Fibroblast of skin of scalp (primary cell): Measurements from ENCODE around the gene PLOD2. TPM values are rescaled to one million over a fixed set of nuclear protein-coding genes. Genes with fewer than 3 reads are reported as not detected.

Source experiments
- DNase-seq: peaks from one replicate; pipeline ENCODE4 v3.0.0-alpha.2; 2013
- polyA plus RNA-seq, 2 experiments: library from polyadenylated mRNA; unstranded; fragments of 120-200 nt; gene quantifications; one replicate each; pipeline ENCODE4 v1.2.1, GENCODE V29; 2013; ENCODE audit not compliant: insufficient read length in 2 of 2

Gene PLOD2
- polyA plus RNA-seq (2013, experiment 1 of 2; ENCODE audit: insufficient read length) = 265 TPM
- polyA plus RNA-seq (2013, experiment 2 of 2; ENCODE audit: insufficient read length) = 282 TPM

- DNase-seq = peak; percentile 98
Measured at GRCh38 chr3:146160964-146161662, at the start of gene PLOD2. TSS of gene PLOD2 (minus strand) at chr3:146161184. CDS start at chr3:146160989, 195 bp downstream.

DNA sequence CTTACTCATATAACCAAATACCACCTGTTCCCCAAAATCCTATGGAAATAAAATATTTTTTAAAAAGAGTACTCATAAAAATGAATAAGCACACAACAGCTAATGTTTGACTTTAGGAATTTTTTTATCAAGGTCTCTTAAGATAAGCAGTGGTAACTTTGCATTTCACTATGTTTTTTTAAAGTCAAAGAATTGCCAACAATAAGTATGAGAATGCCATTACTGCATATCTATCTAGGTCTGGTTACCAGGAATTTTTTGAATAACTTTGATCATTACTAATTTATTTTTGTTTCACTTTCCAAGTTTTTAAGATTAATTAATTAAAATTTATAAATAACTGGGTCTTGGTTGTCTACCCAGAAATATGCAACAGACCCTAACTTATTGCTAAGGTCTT lies 48.4 kb upstream of the PLOD2 start:
- no peak for DNase-seq

- no peak for DNase-seq
Measured at GRCh38 chr3:146203776-146204175, 42.8 kb upstream of the PLOD2 start.

GRCh38 chr3:146200461-146201220 lies 39.7 kb upstream of the PLOD2 start:
- peak; percentile 24 for DNase-seq

- DNase-seq = no peak
Measured at GRCh38 chr3:146199762-146200161, 38.8 kb upstream of the PLOD2 start.

GRCh38 chr3:146196789-146197188 lies 35.8 kb upstream of the PLOD2 start:
- no peak for DNase-seq

DNA sequence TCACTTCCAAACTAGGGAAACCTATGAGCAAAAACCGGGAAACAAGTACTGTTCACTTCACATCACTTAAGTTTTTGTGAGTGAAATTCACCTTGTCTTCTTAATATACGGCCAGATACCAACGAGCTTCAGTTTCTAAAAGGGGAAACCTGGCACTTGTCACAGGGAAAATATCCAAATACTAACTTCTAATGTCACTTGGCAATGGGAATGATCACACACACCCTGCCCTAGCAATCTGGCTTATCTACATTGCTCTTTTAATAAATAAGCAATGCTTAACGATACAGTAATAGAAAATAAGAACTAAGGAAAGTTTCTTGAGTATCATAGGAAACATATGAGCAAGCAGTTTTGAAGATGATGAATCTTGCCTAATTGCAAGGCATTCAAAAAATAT lies 34.6 kb upstream of the PLOD2 start:
- no peak for DNase-seq

DNA sequence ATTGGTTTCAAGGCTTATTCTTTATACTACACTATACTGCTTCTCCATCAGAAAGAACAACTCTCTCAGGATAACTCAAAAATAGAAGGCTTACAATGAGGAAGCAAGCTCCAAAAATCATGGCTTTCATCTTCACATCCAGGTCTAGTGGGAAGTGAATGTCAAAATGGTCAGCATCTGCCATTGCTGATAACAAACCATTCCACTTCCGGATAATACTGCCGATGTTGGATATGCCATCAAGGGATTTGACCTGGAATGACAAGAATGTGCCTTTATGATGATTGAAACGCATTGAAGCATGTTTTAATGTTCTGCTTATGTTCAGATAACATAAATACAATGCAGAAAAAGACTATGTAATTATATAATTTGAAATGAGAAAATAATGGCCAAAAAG lies 34.0 kb upstream of the PLOD2 start:
- no peak for DNase-seq

GRCh38 chr3:146191051-146191450 lies 30.1 kb upstream of the PLOD2 start:
- DNase-seq = no peak

DNA sequence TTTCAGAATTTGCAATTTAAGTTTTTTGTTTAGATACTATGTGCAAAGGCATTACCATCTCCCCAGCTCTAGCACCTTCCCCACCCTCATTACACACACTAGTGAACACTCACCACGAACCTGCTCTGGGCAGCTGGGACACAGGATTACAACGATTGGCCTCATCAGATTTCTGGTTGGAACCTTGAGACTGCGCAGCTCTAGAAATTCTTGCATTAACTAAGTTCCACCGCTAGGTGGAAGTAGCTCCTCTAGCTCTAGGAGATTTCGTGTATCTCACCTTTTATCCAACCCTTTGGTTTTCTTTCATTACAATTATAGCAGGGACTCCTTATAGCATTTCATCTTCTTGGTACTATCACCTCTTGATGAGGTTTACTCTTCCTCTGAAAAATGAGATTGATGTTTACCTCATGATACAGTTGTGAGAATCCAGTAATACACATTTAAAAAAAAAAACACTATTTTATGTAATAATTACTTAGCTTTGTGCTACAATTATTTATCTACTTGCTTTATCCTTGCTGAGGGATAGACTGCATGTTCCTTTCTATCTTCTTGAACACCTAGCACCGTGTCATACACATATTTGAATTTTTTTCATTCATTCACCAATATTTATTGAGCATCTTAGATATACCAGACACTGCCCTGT lies 28.7 kb upstream of the PLOD2 start:
- peak; percentile 62 for DNase-seq

- peak; percentile 47 for DNase-seq
Measured at GRCh38 chr3:146187334-146187950, 26.5 kb upstream of the PLOD2 start.

DNA sequence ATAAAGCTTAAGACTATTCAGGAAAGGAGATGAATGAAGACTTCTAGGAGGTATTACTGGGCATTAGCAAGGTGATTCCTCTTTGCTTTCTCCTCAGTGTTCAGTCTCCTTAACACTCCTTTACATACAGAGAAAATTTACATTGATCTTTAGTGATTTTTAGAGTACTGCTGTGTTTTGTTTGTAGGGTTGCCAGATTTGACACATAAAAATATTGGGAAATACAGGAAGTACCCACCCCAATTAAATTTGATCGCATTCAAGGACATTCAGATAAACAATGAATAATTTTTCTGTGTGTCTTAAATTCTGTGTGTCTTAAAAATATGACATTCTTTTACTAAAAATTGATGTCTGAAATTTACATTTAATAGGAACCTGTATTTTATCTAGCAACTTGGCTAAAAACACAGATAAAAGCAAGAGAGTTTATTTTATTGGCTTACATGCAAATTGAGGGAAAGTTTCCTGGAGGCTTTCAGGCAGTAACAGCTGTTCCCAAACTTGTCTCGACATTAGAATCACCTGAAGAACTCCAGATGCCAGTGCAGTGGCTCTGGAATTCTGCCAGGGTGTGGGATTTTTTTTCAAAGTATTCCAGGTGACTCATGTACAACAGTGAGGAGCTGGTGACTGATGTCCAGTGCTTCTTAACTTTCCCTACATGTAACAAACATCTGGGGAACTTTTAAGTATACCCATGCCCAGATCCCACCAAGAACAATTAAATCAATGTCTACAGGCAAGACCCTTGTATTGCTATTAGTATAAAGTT lies 23.4 kb upstream of the PLOD2 start:
- DNase-seq = no peak

- DNase-seq = no peak
Measured at GRCh38 chr3:146181216-146181615, 20.2 kb upstream of the PLOD2 start.

DNA sequence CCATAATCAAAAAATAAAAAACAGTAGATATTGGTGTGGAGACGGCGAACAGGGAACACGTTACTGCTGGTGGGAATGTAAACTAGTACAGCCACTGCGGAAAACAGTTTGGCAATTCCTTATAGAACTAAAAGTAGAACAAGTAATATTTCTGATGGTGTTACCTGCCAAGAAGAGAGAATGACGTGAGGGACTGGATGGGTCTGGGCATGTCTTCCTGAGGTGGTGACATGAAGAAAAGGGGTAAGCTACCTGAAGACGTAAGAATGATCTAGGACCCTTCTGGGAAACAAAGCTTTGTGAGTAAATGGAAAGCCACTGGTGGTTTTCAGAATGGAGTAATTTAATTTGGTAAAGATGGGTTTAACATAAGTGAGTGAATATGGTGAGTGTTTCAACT lies 19.4 kb upstream of the PLOD2 start:
- DNase-seq = no peak

DNA sequence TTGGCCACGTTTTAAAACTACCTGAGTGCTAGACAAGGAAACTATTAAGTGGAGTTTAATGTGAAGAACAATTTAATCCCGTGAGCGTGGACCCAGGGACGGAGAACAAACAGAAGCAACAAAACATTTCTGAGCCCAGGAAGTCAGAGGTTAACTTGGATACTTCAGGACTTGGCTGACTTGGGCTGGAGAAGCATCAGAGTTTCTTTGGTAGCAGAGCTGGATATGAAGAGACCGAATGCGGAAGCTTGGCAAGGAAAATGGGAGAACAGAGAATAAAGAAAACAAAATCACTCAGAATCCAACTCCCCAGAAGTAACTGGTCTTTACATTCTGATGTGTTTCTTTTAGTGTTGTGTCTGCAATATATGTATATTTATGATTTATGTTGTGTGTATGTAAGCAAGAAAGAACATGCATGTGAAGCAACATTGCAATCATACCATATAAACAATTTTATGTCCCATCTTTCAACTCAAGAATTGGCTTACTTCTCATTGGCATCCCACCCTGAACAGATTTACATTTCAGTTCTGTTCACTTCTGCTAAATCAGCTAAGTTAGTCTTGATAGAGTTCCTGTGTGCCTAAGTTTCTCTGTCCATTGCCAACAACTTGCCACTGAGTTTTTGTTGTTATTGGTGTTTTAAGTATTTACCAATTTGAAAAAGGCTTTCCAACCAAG lies 17.2 kb upstream of the PLOD2 start:
- no peak for DNase-seq

- DNase-seq = no peak
Measured at GRCh38 chr3:146177519-146177918, 16.5 kb upstream of the PLOD2 start.

GRCh38 chr3:146177072-146177471 lies 16.1 kb upstream of the PLOD2 start:
- no peak for DNase-seq

GRCh38 chr3:146172586-146172985 lies 11.6 kb upstream of the PLOD2 start:
- no peak for DNase-seq

DNA sequence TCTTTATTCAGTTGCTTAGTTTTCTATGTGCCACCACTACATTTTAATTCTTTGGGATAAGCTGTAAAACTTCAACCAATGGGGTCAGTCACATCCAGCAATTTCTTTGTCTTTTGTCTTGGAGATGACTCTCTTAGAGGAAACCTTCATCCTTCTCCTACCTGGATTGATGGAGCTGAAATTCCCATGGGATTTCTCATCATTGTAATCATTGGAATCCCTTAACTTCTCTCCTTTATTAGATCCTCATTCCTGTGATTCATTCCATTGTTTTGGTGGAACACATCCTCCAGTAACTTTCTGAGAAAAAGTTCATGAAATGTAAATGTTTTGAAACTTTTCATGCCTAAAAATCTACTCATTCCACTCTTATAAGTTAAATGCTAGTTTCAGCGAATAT lies 9.6 kb upstream of the PLOD2 start:
- DNase-seq = no peak

DNA sequence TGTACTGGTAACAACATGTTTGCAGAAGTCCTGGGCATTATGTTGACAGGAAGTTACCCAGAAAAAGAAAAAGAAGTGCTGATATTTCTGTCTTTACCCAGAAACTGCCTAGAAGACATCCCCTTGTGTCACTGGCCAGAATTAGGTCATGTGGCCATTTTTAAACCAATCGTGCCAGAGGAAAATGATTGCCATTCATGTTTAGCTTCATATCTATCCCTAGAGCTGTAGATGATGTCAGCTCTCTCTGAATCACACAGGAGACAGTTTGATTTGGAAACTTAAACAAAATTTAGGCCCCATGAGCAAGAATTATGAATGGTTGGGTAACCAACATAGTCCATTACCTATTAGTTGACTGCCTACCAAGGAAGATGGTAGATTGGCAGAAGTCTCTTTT lies 8.9 kb upstream of the PLOD2 start:
- DNase-seq = no peak

- no peak for DNase-seq
Measured at GRCh38 chr3:146166826-146167225, 5.8 kb upstream of the PLOD2 start.

DNA sequence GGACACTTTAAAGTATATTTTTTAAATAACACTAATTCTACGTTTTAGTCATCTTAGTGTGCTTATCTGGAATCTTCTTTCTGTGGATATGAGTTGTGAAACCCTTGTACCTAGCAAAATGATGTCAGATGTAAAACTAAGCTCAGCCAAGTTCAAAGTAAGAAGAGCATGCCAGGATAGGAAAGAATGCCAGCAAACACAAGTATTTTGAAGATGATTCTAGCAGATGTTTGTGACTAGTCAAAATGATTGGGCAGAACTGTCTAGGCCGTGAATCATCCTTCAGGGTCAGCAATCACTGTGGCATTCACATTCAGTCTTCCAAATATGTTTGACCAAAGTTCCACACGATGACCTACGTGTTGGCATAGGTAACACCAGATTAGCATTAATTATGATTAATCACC lies 5.4 kb upstream of the PLOD2 start:
- peak; percentile 86 for DNase-seq
